ENCODE results near the gene ZNF101. TPM values are rescaled to one million over a fixed set of nuclear protein-coding genes. Genes with fewer than 3 reads are reported as not detected.

The ZNF101 gene
- total RNA-seq, 4 donors from 2014 or later: 7.2 to 13.6 (median 7.8) TPM

DNA sequence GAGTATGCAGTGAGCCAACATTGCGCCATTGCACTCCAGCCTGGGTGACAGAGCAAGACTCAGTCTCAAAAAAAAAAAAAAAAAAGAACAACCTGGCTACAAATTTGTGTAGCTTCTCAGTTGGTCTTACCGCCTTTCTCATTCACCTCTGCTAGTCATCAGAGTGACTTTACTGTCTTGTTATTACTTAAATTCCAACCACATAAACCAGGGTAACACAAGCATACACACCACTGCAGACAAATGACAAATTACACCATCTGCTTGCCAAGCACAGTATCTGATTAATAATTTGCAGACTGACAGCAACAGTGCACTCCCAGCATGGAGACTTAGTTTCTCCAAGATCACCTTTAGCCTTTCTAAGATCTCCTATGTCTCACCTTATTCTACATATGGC lies 53.3 kb downstream of the ZNF101 start:
- DNase-seq (ENCODE audit: low spot score in 2 of 2): no peak
- Histone ChIP-seq H3K27ac (no peak overlapping the region), H3K36me3 (peaks cover 8% of the 10 kb centered on the region), H3K4me3 (no peak overlapping the region), H3K4me1 (no peaks in the 10 kb centered on the region), H3K27me3 (no peaks in the 10 kb centered on the region), H3K9me3 (peaks cover 43% of the 10 kb centered on the region)
- TF ChIP-seq POLR2AphosphoS5 (IDR thresholded peaks at IDR 0.05): no peak
- TF ChIP-seq, protein P1, sequence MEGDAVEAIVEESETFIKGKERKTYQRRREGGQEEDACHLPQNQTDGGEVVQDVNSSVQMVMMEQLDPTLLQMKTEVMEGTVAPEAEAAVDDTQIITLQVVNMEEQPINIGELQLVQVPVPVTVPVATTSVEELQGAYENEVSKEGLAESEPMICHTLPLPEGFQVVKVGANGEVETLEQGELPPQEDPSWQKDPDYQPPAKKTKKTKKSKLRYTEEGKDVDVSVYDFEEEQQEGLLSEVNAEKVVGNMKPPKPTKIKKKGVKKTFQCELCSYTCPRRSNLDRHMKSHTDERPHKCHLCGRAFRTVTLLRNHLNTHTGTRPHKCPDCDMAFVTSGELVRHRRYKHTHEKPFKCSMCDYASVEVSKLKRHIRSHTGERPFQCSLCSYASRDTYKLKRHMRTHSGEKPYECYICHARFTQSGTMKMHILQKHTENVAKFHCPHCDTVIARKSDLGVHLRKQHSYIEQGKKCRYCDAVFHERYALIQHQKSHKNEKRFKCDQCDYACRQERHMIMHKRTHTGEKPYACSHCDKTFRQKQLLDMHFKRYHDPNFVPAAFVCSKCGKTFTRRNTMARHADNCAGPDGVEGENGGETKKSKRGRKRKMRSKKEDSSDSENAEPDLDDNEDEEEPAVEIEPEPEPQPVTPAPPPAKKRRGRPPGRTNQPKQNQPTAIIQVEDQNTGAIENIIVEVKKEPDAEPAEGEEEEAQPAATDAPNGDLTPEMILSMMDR (IDR thresholded peaks at IDR 0.05): no peak
- WGBS: 97% methylated on average over 2 of the region's 2 CpGs

DNA sequence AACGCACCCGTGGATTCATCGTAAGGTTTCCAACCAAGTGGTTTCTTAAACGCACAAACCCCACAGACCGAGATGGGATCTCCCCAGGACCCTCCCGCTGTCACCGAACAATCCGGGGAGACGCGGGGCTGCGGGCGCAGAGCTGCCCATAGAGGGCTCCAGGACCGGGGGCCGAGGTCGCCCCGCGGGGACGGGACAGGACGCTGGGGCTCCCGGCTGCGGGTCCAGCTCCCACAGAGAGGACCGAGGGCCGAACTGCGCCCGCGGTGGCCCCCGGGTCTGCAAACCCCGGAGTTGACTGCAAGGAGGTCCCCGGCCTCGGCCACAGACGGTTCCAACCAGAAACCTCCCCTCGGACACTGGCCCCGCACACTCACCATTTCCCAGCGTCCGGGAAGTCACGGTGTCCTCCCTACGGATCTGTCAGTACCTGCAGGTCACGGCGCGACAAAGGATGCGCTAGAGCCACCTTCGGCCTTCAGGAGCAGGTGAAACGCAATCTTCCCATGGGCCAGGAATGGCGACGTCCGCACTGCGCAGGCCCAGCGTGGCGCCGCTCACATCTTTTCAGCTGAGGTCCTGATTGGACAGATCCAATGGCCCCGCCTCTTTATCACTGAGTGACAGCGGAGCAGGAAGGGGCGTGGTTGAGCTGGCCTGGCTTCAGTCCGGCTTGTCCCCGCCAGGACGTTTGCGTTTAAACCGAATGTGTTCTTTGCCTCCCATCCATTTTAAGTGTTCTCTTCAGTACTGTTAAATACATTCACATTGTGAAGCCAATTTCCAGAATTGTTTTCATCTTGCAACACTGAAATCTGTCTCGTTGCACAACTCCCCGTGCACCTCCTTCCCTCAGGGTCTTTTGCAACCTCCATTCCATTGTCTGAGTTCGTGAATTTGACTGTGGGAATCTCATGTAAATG lies 64.2 kb downstream of the ZNF101 start, which contains the start of gene ZNF14:
Gene ZNF14, minus strand, starts transcription at position 534 of the 923 bp plus-strand sequence. Its CDS starts 154 bp downstream, at position 380.
- H3K36me3 ChIP-seq: peaks cover 11% of the 10 kb centered on the region
- peaks cover 8% of the 10 kb centered on the region for H3K4me1 ChIP-seq
- under 1% methylated on average over 26 of the region's 61 CpGs for WGBS
- H3K9me3 ChIP-seq: no peaks in the 10 kb centered on the region
- DNase-seq (ENCODE audit: low spot score in 2 of 2): peak; percentile 95
- H3K4me3 ChIP-seq: peak within 1 kb of the TSS; percentile 78
- peak within 1 kb of the TSS; percentile 42 for H3K27ac ChIP-seq
- H3K27me3 ChIP-seq: no peaks in the 10 kb centered on the region
- TF ChIP-seq POLR2A (IDR thresholded peaks at IDR 0.05) (peak in 1 of 2 donors; percentile 68), EP300 (IDR thresholded peaks at IDR 0.05) (no peak), POLR2AphosphoS5 (IDR thresholded peaks at IDR 0.05) (peak; percentile 33 to 64 (median 62))
- TF ChIP-seq, protein P1 (IDR thresholded peaks at IDR 0.05): no peak

Other genes with a start within 250 kb of the ZNF101 start
- 1 to 10 TPM; 1.9 to 3.8 (median 3.0) TPM for gene TSSK6, start 153.3 kb upstream of the ZNF101 start, total RNA-seq
- gene NDUFA13, start 152.6 kb upstream of the ZNF101 start, total RNA-seq: 100 to 1,000 TPM in 3 of 4 donors, 10 to 100 TPM in 1; 94.4 to 160 (median 109) TPM
- 10 to 100 TPM in 1 of 4 donors, 1 to 10 TPM in 3; 1.1 to 12.0 (median 1.7) TPM for gene YJEFN3, start 139.9 kb upstream of the ZNF101 start, total RNA-seq
- under 1 TPM; 0.15 to 0.44 (median 0.21) TPM for gene CILP2, start 130.6 kb upstream of the ZNF101 start, total RNA-seq
- gene PBX4, start 50.2 kb upstream of the ZNF101 start, total RNA-seq: 10 to 100 TPM in 1 of 4 donors, 1 to 10 TPM in 3; 3.3 to 14.9 (median 4.8) TPM
- 10 to 100 TPM; 27.4 to 36.2 (median 32.6) TPM for gene LPAR2, start 40.6 kb upstream of the ZNF101 start, total RNA-seq
- gene GMIP, start 25.2 kb upstream of the ZNF101 start, total RNA-seq: 10 to 100 TPM; 10.1 to 14.4 (median 13.4) TPM
- 100 to 1,000 TPM in 3 of 4 donors, 10 to 100 TPM in 1; 90.5 to 196 (median 171) TPM for gene ATP13A1, start 5.2 kb upstream of the ZNF101 start, total RNA-seq
- 10 to 100 TPM in 1 of 4 donors, 1 to 10 TPM in 3; 4.9 to 12.3 (median 6.1) TPM for gene ZNF14, start 64.3 kb downstream of the ZNF101 start, total RNA-seq
- 10 to 100 TPM; 29.1 to 72.7 (median 48.8) TPM for gene ZNF506, start 152.9 kb downstream of the ZNF101 start, total RNA-seq
- 10 to 100 TPM in 2 of 4 donors, 1 to 10 TPM in 2; 5.0 to 16.7 (median 8.8) TPM for gene ZNF253, start 197.0 kb downstream of the ZNF101 start, total RNA-seq
- gene ZNF93, start 232.1 kb downstream of the ZNF101 start, total RNA-seq: 10 to 100 TPM in 1 of 4 donors, 1 to 10 TPM in 3; 6.0 to 12.5 (median 7.2) TPM

Measured in suprapubic skin (tissue), 4 donors.